OCI-LY3 (cell line): ENCODE results near the gene LMNTD1.

Experiments
- CTCF ChIP-seq: fragments of 200-600, 300-600 bp; sonication (generic); IDR thresholded peaks from 2 replicates; pipeline ENCODE4 v1.5.1; 2014; ENCODE audit warnings: antibody characterized with exemption, low read length, low read depth
- EZH2phosphoT487 ChIP-seq: fragments of 200-600 bp; shearing (Covaris generic); IDR thresholded peaks from 2 replicates; pipeline ENCODE4 v1.6.1; 2018; ENCODE audit warnings: antibody characterized with exemption, mixed run types, low read depth

DNA sequence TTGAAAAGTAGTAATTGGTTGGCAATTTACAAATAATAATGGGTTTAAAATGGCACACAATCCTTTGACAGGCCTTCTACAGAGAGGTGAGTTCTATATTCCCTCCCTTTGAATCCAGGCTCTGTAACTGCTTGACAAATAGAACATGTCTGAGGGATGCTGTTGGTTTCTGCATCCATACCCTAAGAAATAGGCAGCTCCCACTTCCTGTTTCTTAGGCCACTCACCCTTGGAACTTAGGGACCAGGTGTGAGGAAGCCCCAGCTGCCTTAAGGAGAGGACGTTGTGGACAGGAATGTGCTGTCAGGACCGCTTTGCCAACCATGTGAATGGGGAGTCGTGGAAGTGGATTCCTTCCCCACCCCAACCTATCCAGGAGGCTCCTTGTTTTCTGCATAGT, 59.4 kb downstream of the LMNTD1 start:
- TF ChIP-seq CTCF (no peak), EZH2phosphoT487 (no peak)
